IPS DF 4.7 (cell line): ENCODE measurements around the gene USP6NL.

Experiments used
- DNase-seq: peaks from one replicate; pipeline ENCODE4 v3.0.0-alpha.2; 2013; ENCODE audit warnings: low spot score; ENCODE audit errors: extremely low read depth

Gene USP6NL

DNA sequence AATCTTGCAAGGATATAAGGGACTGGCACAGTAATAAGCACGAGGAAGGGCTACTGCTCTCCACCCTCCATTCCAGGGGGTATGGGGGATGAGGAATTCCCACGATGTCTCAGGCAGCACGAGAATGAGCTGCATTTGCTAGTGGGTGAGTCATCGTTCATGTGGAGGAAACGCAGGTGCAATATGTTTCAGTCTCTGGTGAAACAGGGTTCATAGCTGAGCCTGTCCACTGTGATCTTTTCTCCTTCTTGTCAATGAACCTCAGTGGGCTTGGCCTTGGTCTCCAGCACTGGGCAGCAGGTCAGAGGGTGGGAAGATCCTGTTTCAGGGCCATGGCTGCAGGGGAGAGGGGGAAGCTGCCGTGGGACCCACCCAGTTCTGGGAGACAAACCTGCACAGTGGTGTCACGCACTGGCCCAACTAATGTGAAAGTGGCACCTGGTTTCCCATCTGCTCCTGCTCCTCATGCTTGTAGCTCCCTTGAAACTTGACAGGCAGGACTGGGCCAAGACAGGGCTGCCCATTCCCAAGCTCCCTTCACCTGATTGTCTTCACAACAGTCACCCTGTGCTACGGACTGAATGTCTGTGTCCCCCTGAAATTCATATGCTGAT is 181.9 kb downstream of the USP6NL start:
- DNase-seq: no peak

DNA sequence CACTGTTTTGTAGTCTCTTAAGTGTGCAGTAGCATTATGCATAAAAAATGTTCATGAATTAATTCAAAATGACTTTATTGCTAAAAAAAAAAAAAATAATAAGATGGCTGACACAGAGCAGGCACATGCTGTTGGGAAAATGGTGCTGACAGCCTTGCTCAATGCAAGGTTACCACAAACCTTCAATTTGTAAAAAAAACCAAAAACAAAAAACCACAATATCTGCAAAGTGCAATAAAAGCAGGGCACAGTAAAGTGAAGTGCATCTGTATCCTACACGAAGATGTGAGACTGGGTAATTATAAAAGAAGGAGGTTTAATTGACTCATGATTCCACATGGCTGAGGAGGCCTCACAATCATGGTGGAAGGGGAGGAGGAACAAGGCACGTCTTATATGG is 185.8 kb downstream of the USP6NL start:
- DNase-seq: no peak

DNA sequence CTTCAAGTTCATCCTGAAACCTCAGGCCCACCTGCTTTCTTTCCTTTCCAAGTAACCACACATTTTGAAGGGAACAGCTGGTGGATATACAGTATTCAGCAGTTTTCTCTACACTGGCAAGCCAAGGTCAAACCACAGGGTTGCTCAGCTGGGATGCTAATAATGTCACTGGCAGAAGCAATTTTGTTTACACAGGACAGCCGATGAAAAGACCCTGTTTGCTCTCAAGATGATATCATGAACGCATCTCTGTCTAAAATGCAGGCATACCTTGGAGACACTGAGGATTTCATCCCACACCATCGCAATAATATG is 186.2 kb downstream of the USP6NL start:
- no peak for DNase-seq

DNA sequence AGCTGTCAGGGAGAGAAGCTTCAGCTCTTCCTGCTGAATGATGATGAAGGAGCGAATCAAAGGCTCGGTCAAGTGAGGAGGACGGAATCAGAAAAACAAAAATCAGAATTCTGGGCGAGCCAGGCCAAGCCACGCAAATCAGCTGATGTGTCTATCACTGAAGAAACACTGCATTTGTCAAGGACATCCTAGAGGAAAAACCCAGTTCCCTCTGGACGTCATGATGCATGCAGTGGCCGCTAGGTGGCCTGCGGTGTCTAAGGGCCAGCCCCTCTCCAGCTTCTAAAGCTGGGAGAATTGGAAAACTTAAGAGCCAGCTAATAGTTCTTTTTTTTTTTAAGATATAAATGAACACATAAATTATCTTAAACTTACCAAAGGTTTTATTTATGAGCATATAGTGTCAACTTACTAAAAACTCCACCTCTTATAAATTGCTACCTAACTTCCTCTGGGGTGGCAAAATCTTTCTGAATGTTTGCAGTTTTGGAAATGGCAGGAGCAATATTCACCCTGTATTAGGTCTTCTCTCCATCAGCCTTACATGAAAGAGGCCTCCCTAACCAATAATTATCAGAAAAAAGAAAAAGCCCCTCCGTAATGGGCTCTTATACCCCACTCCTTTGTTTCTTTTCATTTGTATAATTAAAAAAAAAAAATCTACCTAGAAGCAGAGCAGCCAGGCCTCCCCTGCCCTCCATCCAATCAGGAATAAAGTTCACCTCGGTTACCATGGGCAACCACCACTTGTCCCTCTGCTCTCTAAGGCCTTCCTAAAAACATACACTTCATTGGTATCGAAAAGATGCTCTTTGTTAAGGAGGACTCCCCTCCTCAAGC is 186.8 kb downstream of the USP6NL start:
- no peak for DNase-seq

DNA sequence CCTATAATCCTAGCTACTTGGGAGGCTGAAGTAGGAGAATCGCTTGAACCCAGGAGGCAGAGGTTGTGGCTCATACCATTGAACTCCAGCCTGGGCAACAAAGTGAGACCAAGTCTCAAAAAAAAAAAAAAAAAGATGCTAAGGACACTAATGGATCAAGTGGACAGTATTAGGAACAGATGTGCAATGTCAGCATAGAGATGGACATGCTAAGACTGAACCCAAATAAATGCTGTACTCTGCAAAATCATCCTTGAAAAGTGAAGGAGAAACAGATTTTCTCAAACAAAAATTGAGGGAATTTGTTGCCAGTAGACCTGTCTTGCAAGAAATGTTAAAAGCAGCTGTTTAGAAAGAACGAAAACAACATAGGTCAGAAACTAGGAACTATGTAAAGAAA is 194.5 kb downstream of the USP6NL start:
- no peak for DNase-seq

DNA sequence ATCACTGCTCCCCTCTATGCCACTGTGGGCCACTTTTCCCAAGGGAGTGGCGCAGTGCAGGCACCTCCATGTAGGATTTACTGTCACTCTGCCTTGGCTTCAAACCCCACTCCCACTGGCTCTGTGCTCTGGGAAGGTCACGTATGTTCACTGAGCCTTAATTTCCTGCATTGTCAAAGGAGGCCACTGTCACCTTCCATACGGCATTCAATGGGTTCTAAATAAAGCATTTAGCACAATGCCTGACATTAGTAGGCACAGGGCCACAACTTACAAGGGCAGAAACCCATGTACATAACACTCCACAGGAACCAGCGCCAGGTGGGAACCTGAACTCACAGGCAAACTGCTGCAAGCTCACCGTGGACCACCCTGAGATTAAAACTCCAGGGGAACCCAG is 196.4 kb downstream of the USP6NL start:
- no peak for DNase-seq

DNA sequence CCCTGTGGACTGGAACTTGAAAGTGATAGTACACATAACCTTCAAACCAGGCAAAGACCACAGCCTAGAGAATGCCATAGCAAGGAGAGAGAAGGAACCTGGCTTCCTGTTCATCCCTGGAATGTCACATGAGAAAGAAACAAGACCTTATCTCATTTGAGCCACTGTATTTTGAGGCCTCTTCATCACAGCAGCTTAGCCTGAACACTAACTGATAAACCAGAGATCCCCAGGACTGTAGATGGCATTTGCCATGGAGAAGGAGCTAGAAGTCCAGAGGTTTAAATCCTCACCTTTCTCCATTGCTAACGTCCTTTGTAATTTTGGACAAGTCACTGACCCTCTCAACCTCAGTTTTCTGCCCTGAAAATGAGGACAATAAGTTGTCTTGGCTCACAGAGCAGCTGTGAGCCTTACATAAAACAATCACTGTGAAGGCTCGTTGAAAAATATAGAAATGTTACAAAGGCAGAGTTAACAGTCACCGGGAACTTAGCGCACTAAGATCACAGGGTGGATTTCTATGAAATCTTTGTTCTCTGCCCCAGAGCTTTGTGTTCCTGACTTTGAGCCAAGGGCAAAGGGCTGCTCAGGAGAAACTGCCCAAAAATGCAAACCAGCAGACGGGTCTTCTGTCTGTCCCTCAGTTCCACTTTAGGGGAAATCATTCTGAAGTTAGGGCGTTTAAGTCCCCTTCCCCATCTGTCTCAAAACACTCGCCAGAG is 197.0 kb downstream of the USP6NL start:
- DNase-seq: no peak

DNA sequence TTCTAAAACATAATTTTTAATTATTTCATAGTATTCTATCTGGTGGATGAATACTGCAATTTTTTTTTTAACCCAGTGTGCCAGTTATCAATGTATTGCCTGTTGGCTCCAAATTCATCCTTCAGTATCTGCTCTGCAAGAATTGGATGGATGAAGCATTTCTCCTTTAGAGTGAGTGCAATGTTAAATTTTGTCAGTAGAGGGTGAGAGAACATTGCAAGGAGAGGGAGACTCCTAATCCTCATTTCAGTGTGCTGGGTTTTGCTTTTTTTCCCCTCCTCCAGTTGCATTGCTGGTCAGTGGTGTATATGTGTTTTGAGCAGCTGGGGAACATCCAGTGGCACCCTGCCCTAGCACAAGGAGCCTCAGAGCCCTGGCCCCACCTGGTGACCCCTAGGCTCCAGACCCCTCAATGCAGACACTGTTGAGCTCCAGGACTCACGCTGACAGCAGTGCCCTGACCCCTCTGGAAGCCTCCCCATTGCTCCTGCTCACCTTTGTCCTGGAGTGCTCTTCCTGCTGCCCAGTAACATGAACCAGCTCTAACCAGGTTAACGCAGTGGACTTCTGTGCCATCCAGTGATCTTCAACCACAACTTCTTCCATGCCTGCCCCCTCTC is 199.4 kb downstream of the USP6NL start:
- no peak for DNase-seq

DNA sequence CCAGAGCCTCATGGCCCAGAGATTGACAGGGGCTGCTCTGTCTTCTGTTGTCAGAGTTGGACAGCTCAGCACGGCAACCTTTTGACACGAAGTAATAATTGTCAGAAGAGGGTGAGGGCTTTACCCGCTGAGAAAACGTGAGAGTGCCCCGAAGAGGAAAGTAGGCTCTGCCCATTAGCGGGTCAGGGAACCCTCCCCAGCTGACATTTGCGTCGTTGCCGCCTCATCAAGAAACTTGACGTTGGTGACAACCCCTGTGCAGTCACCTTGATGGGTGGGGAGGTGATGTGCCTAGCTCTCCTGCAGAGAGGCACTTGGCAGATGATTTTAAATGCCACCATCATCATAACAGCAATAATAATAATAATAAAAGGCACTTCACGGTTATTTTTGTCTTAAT is 202.1 kb downstream of the USP6NL start:
- DNase-seq: no peak

DNA sequence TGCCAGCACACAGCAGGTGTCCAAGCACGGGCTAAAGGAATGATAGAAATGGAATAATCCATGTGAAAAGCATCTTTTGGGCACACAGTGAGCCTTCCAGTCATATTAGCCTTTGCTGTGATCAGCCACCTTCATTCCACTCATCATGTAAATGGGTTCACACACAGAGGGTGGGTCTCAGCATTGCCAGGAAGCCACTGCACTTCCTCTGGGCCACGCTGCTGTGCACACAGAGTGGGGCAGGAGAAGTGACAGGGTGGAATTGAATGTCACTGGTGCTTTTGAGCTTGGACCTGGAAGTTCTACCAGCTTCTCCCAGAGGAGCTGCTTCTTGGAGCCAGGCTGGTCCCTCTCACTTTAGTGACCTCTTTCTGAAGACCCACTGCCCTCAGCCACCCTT is 203.5 kb downstream of the USP6NL start:
- DNase-seq: no peak

DNA sequence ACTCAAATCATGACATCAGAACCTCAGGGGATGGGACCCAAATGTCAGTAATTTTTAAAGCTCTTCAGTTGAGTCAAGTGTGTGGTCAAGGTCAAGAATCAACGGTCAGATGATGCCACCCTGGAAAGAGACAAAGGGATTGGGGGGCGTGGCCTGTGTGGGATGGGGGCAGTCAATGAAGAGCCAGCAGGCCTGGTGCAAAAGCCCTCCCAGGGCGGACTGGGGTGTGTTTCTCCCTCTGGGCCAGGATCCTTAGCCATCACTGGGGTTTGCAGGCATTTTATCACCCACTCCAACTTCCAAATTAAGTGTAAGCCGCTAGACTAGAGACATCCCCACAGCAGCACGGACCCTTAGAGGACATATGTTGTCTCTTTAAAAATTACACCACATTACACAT is 204.7 kb downstream of the USP6NL start:
- DNase-seq: no peak

DNA sequence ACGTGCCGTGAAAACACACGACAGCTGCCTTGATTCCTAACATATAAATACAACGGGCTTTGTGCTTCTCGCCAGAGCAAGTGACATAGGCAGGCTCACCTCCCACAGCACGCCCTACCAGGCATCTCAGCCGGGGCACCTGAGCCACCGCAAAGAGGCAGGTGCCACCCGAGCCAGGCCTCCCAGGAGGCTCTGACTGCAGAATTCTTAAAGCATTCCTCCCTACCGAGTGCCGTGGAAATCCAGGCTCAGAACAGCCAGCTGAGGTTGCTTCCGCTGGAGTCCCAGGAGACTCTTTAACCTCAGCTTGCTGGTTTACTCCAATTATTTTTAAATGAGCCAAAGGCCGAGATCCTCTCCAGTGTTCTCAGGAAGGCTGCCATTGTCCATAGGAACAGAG is 206.5 kb downstream of the USP6NL start:
- no peak for DNase-seq
